ENCODE data around the gene PLXNA1.

DNA sequence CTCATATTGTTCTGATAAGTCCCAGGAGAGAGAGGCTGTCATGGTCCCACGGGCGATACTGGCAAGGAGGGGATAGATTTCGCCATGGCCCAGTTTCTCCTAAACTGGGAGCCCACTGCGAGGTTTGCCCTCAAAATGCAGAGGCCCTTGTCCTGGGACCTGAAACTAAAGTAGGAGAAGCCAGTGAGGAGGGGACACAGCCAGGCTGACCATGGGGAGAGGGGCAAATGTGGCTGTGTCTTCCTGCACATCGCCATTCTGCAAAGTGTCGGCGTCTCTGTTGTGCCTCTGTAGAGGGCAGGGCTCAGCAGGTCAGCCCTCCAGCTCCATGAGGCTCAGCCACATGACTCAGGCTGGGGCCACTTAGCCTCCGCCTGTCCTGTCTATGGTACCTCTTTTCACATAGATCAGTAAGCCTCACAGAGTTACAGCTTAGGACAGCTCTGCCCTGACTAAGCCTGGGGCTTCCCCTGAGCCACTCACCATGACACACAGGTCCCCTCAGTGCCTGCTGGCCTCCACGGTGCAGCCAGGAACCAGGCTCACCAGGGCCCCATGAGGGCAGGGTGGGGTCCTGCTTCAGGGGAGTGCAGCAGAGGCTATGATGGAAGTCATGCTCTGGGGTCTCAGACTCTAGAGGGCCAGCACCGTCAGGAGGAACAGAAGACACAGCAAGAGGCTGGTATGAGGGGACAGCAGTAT lies 28.6 kb upstream of the PLXNA1 start:
- TF ChIP-seq, protein P1, sequence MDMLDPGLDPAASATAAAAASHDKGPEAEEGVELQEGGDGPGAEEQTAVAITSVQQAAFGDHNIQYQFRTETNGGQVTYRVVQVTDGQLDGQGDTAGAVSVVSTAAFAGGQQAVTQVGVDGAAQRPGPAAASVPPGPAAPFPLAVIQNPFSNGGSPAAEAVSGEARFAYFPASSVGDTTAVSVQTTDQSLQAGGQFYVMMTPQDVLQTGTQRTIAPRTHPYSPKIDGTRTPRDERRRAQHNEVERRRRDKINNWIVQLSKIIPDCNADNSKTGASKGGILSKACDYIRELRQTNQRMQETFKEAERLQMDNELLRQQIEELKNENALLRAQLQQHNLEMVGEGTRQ (IDR thresholded peaks at IDR 0.05; ENCODE audit: borderline replicate concordance, low read depth, low read length), result no peak
- TF ChIP-seq, protein P2, sequence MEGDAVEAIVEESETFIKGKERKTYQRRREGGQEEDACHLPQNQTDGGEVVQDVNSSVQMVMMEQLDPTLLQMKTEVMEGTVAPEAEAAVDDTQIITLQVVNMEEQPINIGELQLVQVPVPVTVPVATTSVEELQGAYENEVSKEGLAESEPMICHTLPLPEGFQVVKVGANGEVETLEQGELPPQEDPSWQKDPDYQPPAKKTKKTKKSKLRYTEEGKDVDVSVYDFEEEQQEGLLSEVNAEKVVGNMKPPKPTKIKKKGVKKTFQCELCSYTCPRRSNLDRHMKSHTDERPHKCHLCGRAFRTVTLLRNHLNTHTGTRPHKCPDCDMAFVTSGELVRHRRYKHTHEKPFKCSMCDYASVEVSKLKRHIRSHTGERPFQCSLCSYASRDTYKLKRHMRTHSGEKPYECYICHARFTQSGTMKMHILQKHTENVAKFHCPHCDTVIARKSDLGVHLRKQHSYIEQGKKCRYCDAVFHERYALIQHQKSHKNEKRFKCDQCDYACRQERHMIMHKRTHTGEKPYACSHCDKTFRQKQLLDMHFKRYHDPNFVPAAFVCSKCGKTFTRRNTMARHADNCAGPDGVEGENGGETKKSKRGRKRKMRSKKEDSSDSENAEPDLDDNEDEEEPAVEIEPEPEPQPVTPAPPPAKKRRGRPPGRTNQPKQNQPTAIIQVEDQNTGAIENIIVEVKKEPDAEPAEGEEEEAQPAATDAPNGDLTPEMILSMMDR (IDR thresholded peaks at IDR 0.05 in 2 of 3, conservative IDR thresholded peaks at IDR 0.05 in 1 of 3; ENCODE audit: control insufficient read depth in 2 of 3, extremely low read depth in 1 of 3, insufficient read depth in 1 of 3, low read depth in 3 of 3, low read length in 3 of 3), result no peak
- TF ChIP-seq, protein P3, sequence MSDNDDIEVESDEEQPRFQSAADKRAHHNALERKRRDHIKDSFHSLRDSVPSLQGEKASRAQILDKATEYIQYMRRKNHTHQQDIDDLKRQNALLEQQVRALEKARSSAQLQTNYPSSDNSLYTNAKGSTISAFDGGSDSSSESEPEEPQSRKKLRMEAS (IDR thresholded peaks at IDR 0.05; ENCODE audit: low read depth, low read length), result no peak
- no peak for TF ChIP-seq CBX3 (IDR thresholded peaks at IDR 0.05; ENCODE audit: borderline replicate concordance, low read depth)
- no peak for TF ChIP-seq RAD21 (IDR thresholded peaks at IDR 0.05; ENCODE audit: insufficient read depth, low read depth, low read length)
- TF ChIP-seq HDAC6 (IDR thresholded peaks at IDR 0.05; ENCODE audit: unreplicated experiment), result no peak
- TF ChIP-seq HCFC1 (IDR thresholded peaks at IDR 0.05; ENCODE audit: low read length), result no peak
- TF ChIP-seq NFYA (IDR thresholded peaks at IDR 0.05; ENCODE audit: borderline replicate concordance, low read depth, low read length), result no peak
- no peak for TF ChIP-seq JUND (IDR thresholded peaks at IDR 0.05; ENCODE audit: low read depth, low read length)
- no peak for TF ChIP-seq EP300 (IDR thresholded peaks at IDR 0.05; ENCODE audit: borderline replicate concordance in 1 of 2, control insufficient read depth in 1 of 2, low read depth in 2 of 2, low read length in 2 of 2)
- no peak for TF ChIP-seq CEBPB (IDR thresholded peaks at IDR 0.05; ENCODE audit: borderline replicate concordance in 1 of 2, low read depth in 2 of 2, low read length in 2 of 2)
- TF ChIP-seq CREB1 (IDR thresholded peaks at IDR 0.05; ENCODE audit: low read depth), result no peak
- TF ChIP-seq, protein P4, sequence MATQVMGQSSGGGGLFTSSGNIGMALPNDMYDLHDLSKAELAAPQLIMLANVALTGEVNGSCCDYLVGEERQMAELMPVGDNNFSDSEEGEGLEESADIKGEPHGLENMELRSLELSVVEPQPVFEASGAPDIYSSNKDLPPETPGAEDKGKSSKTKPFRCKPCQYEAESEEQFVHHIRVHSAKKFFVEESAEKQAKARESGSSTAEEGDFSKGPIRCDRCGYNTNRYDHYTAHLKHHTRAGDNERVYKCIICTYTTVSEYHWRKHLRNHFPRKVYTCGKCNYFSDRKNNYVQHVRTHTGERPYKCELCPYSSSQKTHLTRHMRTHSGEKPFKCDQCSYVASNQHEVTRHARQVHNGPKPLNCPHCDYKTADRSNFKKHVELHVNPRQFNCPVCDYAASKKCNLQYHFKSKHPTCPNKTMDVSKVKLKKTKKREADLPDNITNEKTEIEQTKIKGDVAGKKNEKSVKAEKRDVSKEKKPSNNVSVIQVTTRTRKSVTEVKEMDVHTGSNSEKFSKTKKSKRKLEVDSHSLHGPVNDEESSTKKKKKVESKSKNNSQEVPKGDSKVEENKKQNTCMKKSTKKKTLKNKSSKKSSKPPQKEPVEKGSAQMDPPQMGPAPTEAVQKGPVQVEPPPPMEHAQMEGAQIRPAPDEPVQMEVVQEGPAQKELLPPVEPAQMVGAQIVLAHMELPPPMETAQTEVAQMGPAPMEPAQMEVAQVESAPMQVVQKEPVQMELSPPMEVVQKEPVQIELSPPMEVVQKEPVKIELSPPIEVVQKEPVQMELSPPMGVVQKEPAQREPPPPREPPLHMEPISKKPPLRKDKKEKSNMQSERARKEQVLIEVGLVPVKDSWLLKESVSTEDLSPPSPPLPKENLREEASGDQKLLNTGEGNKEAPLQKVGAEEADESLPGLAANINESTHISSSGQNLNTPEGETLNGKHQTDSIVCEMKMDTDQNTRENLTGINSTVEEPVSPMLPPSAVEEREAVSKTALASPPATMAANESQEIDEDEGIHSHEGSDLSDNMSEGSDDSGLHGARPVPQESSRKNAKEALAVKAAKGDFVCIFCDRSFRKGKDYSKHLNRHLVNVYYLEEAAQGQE (IDR thresholded peaks at IDR 0.05; ENCODE audit: low read depth, low read length), result no peak
- no peak for TF ChIP-seq POLR2A (IDR thresholded peaks at IDR 0.05; ENCODE audit: low read depth, low read length)
